Neural progenitor cell (in vitro differentiated cells): ENCODE results near the gene ZNF618.

Source experiments
- EZH2 ChIP-seq: fragments of 200-600 bp; sonication (generic); IDR thresholded peaks from 2 replicates; pipeline ENCODE4 v1.6.1; 2017; ENCODE audit warnings: antibody characterized with exemption, mild to moderate bottlenecking, moderate library complexity
- TF ChIP-seq, protein P1 (sequence below): fragments of 200-600 bp; sonication (generic); IDR thresholded peaks from 2 replicates; pipeline ENCODE4 v1.5.1; 2017; ENCODE audit warnings: antibody characterized with exemption, mild to moderate bottlenecking

DNA sequence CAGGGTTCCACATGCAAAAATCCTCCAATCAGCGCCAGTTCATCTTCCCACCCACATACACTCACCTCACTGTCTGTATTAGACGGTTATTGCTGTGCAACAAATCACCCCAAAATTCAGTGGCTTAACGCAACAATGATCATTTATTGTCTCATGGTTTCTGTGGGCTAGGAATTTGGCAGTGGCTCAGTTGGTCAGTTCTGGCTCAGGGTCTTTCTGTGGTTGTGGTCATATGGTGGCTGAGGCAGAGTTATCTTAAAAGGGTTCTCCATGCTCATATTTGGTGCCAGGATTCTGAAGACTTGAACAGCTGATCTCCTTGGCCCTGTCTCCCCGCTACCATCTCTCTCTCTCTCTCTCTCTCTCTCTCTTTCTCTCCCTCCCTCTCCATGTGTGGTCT lies 12.9 kb downstream of the ZNF618 start:
- TF ChIP-seq, protein P1, sequence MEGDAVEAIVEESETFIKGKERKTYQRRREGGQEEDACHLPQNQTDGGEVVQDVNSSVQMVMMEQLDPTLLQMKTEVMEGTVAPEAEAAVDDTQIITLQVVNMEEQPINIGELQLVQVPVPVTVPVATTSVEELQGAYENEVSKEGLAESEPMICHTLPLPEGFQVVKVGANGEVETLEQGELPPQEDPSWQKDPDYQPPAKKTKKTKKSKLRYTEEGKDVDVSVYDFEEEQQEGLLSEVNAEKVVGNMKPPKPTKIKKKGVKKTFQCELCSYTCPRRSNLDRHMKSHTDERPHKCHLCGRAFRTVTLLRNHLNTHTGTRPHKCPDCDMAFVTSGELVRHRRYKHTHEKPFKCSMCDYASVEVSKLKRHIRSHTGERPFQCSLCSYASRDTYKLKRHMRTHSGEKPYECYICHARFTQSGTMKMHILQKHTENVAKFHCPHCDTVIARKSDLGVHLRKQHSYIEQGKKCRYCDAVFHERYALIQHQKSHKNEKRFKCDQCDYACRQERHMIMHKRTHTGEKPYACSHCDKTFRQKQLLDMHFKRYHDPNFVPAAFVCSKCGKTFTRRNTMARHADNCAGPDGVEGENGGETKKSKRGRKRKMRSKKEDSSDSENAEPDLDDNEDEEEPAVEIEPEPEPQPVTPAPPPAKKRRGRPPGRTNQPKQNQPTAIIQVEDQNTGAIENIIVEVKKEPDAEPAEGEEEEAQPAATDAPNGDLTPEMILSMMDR: no peak
- no peak for TF ChIP-seq EZH2
